RWPE1 (cell line): Measurements from ENCODE around the gene MAP3K12.
"Not testable (repeated sequence)": the region's sequence is repeated elsewhere in the genome, so short reads cannot be mapped to it uniquely, and the experiment has no call there.

Experiments
- CTCF ChIA-PET: fragments of 350-600 bp; sonication (Branson Sonifier 250); formaldehyde crosslinking; extraction: SDS; loops from one replicate; lab custom pipeline; 2021; lab: Yijun Ruan, JAX
- POLR2A ChIA-PET: fragments of 400-600 bp; formaldehyde crosslinking; extraction: SDS; loops from one replicate; lab custom pipeline; 2020; ENCODE audit warnings: antibody characterized with exemption; ENCODE audit not compliant: low non-redundant PET; lab: Yijun Ruan, JAX
- DNase-seq: peaks from one replicate; pipeline ENCODE4 v3.0.0; 2012; ENCODE audit warnings: low spot score
- H3K27ac ChIP-seq: fragments of 450-650 bp; 2 replicates; pipeline ENCODE4 v1.5.1; 2017
- TF ChIP-seq, protein P1 (sequence below): fragments of 450-650 bp; conservative IDR thresholded peaks from 2 replicates; pipeline ENCODE4 v1.5.1; 2017; ENCODE audit warnings: low read depth, mild to moderate bottlenecking

MAP3K12 gene

DNA sequence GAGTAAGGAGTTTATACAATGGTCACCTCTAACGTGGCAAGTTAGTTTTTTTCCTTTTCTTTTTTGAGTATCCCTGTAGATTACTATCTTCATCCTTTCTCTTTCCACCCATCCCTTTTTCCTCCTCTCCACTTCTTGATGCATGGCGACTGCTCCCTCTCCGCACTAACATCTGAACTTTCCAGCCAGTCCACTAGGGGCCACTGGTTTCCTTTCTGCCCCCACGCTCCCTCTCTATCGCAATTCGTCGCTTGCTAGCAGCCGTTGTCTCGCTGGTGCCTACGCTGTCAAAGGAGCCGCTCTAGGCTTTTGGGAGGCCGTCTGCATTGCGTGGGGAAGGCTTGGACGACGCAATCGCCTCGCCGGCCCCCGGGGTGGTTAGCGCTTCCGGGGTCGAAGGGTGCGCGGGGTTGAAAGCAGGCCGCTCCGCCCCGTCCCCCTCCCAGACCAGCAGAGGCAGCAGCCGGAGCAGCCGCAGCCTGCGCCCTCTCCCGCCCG lies 47.5 kb downstream of the MAP3K12 start, which contains the start of gene PCBP2:
Gene PCBP2, plus strand, starts transcription at position 442 of the 498 bp plus-strand sequence. CDS start 2,699 bp downstream, outside the sequence.
- peak; percentile 97 for DNase-seq
- peak within 1 kb of the TSS; percentile 89 for H3K27ac ChIP-seq
- ChIA-PET POLR2A (no interaction called here), CTCF (interaction anchor here (0.6 kb wide), 1 partner anchor 89 kb away, joined by 5 read pairs; no protein-coding TSS in a partner anchor)
- TF ChIP-seq, protein P1, sequence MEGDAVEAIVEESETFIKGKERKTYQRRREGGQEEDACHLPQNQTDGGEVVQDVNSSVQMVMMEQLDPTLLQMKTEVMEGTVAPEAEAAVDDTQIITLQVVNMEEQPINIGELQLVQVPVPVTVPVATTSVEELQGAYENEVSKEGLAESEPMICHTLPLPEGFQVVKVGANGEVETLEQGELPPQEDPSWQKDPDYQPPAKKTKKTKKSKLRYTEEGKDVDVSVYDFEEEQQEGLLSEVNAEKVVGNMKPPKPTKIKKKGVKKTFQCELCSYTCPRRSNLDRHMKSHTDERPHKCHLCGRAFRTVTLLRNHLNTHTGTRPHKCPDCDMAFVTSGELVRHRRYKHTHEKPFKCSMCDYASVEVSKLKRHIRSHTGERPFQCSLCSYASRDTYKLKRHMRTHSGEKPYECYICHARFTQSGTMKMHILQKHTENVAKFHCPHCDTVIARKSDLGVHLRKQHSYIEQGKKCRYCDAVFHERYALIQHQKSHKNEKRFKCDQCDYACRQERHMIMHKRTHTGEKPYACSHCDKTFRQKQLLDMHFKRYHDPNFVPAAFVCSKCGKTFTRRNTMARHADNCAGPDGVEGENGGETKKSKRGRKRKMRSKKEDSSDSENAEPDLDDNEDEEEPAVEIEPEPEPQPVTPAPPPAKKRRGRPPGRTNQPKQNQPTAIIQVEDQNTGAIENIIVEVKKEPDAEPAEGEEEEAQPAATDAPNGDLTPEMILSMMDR = peak; percentile 88

DNA sequence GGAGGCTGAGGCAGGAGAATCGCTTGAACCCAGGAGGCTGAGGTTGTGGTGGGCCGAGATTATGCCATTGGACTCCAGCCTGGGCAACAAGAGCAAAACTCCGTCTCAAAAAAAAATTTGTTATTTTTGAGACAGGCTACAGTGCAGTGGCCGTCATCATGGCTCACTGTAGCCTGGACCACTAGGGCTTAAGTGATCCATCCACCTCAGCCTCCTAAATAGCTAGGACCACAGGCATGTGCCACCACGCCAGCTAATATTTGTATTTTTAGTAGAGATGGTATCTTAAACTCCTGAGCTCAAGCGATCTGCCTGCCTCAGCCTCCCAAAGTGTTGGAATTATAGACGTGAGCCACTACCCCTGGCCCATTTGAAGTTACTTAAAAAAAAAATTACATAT lies 48.3 kb downstream of the MAP3K12 start:
- CTCF ChIA-PET = interaction anchor here (0.6 kb wide), 1 partner anchor 89 kb away, joined by 5 read pairs; no protein-coding TSS in a partner anchor
- no peak for DNase-seq

DNA sequence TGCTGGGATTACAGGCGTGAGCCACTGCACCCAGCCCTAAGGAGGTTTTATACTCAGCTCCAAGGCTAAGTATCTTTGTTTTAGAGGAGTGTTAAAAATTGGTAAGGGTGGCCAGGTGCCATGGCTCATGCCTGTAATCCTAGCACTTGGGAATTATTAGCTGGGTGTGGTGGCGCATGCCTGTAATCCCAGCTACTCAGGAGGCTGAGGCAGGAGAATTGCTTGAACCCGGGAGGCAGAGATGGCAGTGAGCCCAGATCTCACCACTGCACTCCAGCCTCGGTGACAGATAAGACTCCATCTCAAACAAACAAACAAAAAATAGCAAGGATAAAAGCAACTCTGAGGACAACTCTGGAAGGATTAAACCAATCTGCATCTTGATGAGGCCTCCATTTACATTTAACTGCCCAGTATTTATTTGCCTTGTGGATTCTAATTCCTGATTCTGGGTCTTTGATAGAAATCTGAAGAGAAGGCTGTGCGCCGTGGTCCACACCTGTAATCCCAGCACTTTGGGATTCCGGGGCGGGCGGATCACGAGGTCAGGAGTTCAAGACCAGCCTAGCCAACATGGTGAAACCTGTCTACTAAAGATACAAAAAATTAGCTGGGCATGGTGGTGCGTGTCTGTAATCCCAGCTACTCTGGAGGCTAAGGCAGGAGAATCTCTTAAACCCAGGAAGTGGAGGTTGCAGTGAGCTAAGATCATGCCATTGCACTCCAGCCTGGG lies 54.5 kb downstream of the MAP3K12 start:
- POLR2A ChIA-PET, CTCF ChIA-PET, DNase-seq: not testable (repeated sequence)
- H3K27ac ChIP-seq = peak overlapping the region; percentile 15; the same call in 1 of the 2 replicates

More for the DNA sequence above, 48.3 kb downstream of the MAP3K12 start:
- TF ChIP-seq, protein P1 = no peak
- no peak overlapping the region for H3K27ac ChIP-seq
- POLR2A ChIA-PET = no interaction called here

DNA sequence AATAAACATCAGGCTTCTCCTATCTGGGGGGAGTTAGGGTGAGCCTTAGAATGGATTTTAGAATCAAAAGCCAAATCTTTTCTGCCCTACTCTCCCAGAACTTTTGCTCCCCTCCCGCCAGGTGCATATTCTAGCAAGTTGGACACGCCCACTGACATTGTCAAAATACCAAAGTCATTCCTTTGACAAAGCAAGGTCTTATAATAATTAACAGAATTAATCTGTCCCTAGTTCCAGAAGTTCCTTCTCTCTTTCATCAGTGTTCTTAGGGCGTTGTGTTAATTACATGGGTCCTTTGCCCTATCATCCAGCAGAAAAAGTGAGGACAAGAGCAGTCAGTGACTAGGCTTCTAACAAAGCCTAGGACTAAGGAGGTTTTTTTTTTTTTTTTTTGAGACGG lies 55.3 kb downstream of the MAP3K12 start:
- CTCF ChIA-PET = no interaction called here
- no peak for DNase-seq
- TF ChIP-seq, protein P1 = no peak
- no peak overlapping the region; the same call in 1 of the 2 replicates for H3K27ac ChIP-seq
- POLR2A ChIA-PET = no interaction called here

DNA sequence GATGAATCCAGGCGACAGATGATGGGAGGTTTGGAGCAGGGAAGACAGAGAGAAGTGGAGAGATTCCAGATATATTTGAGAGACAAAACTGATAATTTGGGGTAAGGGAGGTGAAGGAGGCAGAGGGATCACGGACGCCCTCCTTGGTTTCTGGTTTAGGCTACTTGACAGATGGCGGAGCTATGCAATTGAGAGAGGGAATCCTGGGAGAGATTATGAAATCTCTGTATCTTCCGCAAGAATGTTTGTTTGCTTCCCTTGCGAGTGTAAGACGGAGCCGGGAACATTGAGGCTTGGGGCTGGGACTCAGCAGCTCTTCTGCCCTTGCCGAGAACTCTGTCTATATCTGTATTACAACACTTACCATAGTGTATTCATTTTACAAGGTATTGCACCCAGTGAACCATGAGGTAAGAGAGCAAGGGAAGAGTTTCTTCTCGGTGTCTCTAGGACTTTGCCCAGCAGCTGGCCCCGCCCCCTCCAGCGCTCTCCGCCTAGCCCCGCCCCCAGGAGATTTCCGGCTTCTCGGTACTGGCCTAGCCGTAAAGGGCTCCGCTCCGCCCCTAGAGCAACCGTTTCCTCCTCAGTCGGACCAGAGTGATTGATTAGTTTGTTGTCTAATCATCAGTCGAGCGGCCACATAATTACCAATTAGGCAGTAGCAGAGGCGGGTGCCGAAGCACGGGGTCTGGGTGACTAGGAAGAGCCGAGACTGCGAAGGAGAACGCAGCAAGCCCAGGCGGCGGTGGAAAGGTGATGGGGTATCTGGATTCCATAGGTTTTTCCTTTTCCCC lies 58.0 kb downstream of the MAP3K12 start, which contains the start of gene PRR13:
Gene PRR13, plus strand, starts transcription at position 695 of the 794 bp plus-strand sequence. CDS start 981 bp downstream, outside the sequence.
- CTCF ChIA-PET = no interaction called here
- TF ChIP-seq, protein P1 = no peak
- peak; percentile 98 for DNase-seq
- POLR2A ChIA-PET = interaction anchor here (0.6 to 1.0 kb wide), 3 partner anchors 17 to 62 kb away, joined by 5 to 9 read pairs (median 6); no protein-coding TSS in a partner anchor
- H3K27ac ChIP-seq = peak within 1 kb of the TSS; percentile 94

DNA sequence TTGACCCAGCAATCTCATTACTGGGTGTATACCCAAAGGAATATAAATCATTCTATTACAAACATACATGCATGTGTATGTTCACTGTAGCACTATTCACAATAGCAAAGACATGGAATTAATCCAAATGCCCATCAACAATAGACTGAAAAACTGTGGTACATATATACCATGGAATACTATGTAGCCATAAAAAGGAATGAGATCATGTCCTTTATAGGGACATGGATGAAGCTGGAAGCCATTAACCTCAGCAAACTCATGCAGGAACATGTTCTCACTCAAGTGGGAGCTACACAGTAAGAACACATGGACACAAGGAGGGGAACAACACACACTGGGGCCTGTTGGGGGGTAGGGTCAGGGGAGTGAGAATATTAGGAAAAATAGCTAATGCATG lies 59.7 kb downstream of the MAP3K12 start:
- CTCF ChIA-PET = interaction anchor here (0.6 kb wide), 1 partner anchor 1042 kb away, joined by 3 read pairs; no protein-coding TSS in a partner anchor
- H3K27ac ChIP-seq, DNase-seq, POLR2A ChIA-PET: not testable (repeated sequence)

DNA sequence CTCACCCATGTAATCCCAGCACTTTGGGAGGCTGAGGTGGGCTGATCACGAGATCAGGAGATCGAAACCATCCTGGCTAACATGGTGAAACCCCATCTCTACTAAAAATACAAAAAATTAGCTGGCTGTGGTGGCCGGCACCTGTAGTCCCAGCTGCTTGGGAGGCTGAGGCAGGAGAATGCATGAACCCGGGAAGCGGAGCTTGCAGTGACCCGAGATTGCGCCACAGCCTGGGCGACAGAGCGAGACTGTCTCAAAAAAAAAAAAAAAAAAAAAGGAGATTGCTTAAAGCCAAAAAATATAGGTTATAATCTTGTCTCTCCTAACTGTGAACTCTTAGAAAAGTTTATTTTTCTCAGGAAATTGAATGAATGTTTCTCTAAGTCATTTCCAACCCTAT lies 63.9 kb downstream of the MAP3K12 start:
- CTCF ChIA-PET = interaction anchor here (1.1 kb wide), 1 partner anchor 83 kb away, joined by 7 read pairs; no protein-coding TSS in a partner anchor
- H3K27ac ChIP-seq, POLR2A ChIA-PET, DNase-seq: not testable (repeated sequence)
